ENCODE data around the gene ONECUT3. TPM values are rescaled to one million over a fixed set of nuclear protein-coding genes. Genes with fewer than 3 reads are reported as not detected.

ONECUT3 gene
- total and polyA plus RNA-seq, 3 donors from 2014 or later, result 0.13 to 0.39 (median 0.25) TPM

DNA sequence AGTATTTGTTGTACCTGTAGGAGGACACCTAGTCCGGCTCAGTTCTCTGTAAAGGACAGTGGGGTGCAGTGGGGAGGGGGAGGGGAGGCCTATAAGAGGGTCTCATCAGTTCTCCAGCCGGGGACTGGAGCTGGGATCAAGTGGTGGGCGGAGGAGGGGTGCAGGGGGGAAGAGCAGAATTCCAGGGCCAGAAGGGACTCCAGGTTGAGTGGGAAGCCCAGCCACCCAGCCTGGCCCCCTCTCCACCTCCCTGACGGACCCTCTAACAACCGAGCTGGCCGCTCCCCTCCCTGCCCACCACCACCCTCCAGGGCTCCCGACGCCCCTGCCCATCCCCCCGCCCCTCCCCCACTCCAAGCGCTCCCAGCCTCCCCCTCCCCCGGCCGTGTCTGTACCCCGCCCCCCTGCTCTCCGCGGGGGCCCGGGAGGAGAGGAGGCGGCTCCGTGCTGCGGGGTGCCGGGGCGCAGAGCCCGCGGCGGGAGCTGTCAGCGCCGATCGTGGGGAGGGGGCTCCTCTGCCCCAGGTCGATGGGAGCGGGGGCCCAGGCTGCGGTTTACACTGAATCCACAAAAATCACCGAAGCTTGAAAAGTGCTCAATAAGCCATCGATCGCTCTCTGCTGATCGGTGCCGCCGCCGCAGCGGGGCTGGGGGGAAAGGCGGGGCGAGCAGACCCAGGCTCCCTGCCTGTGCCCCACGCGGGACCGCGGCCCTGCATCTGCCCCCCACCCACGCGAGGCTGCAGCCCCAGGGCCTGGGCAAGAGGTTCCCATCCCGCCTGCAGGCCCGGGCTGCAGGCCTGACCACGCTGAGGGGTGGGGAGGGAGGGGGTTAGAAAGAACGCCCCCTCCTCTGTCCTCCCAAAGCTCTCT lies 34.6 kb upstream of the ONECUT3 start:
- Histone ChIP-seq H3K4me3 (peak overlapping the region in 1 of 2 donors; percentile 12), H3K36me3 (ENCODE audit: low read depth, missing control alignments) (no peaks in the 10 kb centered on the region), H3K9me3 (no peaks in the 10 kb centered on the region), H3K4me1 (no peaks in the 10 kb centered on the region), H3K27ac (no peak overlapping the region), H3K27me3 (no peaks in the 10 kb centered on the region)
- intact Hi-C loops (cut with DNase I; ENCODE audit: low total_unique reads), result no loop called here
- DNase-seq, result no peak
- TF ChIP-seq, protein P1, sequence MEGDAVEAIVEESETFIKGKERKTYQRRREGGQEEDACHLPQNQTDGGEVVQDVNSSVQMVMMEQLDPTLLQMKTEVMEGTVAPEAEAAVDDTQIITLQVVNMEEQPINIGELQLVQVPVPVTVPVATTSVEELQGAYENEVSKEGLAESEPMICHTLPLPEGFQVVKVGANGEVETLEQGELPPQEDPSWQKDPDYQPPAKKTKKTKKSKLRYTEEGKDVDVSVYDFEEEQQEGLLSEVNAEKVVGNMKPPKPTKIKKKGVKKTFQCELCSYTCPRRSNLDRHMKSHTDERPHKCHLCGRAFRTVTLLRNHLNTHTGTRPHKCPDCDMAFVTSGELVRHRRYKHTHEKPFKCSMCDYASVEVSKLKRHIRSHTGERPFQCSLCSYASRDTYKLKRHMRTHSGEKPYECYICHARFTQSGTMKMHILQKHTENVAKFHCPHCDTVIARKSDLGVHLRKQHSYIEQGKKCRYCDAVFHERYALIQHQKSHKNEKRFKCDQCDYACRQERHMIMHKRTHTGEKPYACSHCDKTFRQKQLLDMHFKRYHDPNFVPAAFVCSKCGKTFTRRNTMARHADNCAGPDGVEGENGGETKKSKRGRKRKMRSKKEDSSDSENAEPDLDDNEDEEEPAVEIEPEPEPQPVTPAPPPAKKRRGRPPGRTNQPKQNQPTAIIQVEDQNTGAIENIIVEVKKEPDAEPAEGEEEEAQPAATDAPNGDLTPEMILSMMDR (IDR thresholded peaks at IDR 0.05), result no peak
- no peak for TF ChIP-seq POLR2A (IDR thresholded peaks at IDR 0.05)
- 0 to 7% methylated on average over 3 to 35 of the region's 50 CpGs for WGBS, 2 donors

DNA sequence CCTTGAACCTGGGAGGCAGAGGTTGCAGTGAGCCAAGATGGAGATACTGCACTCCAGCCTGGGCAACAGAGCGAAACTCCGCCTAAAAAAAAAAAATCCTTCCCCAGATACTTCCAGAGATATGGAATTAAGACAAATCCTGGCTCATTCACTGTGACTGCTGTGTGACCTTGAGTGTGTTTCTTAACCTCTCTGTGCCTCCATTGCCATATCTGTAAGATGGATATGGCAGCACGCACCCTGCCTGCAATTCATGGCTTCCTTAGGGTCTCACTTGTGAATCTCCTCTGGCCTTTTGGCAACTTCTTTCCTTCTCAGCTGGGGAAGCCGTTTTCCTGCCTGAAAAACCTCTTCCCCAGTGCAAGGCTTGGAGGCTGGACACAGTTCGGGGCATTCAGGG lies 33.8 kb upstream of the ONECUT3 start:
- H3K27ac ChIP-seq, result no peak overlapping the region
- H3K36me3 ChIP-seq (ENCODE audit: low read depth, missing control alignments), result no peaks in the 10 kb centered on the region
- TF ChIP-seq, protein P1 (IDR thresholded peaks at IDR 0.05), result no peak
- TF ChIP-seq POLR2A (IDR thresholded peaks at IDR 0.05), result no peak
- H3K4me1 ChIP-seq, result no peaks in the 10 kb centered on the region
- no peaks in the 10 kb centered on the region for H3K27me3 ChIP-seq
- H3K9me3 ChIP-seq, result no peaks in the 10 kb centered on the region
- DNase-seq, result no peak
- no peak overlapping the region for H3K4me3 ChIP-seq
- intact Hi-C loops (cut with DNase I; ENCODE audit: low total_unique reads), result no loop called here
- 64 to 81% methylated on average over 5 of the region's 5 CpGs for WGBS, 2 donors

DNA sequence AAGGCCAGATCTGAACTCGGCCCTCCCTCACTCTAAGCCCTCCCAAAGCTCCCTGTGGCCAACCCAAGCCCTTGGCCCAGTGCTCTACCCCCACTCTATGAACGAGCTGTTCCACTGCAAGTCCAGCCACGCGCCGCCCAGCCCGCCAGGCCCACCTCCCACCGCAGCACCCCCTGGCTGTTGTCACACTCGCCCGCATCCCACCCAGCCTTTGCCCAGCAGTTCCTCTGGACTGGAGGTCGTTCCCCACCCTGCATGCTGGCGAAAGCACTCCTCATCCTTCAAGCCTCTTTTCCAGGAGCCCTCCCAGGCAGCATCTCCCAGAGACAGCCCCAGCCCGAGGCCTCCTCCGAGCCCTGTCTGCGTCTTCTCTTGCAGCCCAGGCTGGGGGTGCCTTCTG lies 33.1 kb upstream of the ONECUT3 start:
- no peaks in the 10 kb centered on the region for H3K9me3 ChIP-seq
- TF ChIP-seq, protein P1 (IDR thresholded peaks at IDR 0.05), result no peak
- TF ChIP-seq POLR2A (IDR thresholded peaks at IDR 0.05), result no peak
- H3K27me3 ChIP-seq, result no peaks in the 10 kb centered on the region
- H3K4me3 ChIP-seq, result no peak overlapping the region
- DNase-seq, result no peak
- H3K4me1 ChIP-seq, result no peaks in the 10 kb centered on the region
- H3K27ac ChIP-seq, result no peak overlapping the region
- intact Hi-C loops (cut with DNase I; ENCODE audit: low total_unique reads), result no loop called here
- 48 to 55% methylated on average over 10 to 14 of the region's 14 CpGs for WGBS, 2 donors
- no peaks in the 10 kb centered on the region for H3K36me3 ChIP-seq (ENCODE audit: low read depth, missing control alignments)

DNA sequence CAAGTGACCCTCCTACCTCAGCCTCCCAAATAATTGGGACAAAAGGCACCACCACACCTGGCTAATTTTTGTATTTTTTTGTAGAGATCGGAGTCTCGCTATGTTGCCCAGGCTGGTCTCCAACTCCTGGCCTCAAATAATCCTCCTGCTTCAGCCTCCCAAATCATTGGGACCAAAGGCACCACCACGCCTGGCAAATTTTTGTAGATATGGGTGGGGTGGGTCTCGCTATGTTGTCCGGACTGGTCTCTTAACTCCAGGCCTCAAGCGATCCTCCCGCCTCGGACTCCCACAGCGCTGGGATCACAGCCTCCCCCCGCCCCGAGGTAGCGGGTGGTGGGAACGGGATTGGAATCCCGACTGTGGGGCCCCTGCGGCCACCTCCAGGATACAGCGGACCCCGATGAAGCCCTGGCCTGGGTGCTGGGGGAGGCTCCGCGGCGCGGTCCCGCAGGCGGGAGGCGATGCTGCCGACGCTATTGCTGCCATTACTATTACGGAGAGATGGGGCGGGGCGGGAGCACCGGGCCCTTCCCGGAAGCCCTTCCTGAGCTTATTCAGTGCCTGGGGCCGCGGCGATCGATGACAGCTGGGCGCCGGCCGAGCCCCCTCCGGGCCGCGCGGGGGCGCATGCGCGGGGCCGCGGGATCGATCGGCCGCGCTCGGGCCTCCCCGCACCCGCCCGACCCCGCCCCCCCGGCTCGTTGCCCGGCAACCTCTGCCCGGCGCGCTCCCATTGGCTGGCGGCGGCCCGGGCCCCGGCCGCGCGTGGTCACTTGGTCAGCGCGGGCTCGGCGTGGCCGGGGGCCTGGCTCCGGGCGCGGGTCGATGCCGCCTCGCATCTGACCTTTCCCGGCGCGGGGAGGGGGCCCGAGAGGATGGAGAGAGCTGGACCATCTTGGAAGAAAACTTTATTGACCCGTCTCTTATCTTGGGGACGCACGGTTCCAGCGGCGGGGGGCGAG lies 27.9 kb upstream of the ONECUT3 start:
- Histone ChIP-seq H3K9me3 (no peaks in the 10 kb centered on the region), H3K4me1 (peaks cover 4% of the 10 kb centered on the region), H3K36me3 (ENCODE audit: low read depth, missing control alignments) (no peaks in the 10 kb centered on the region), H3K27ac (no peak overlapping the region), H3K27me3 (no peaks in the 10 kb centered on the region), H3K4me3 (peak overlapping the region; percentile 53 to 58)
- WGBS, 2 donors, result 6 to 34% methylated on average over 10 to 88 of the region's 90 CpGs
- intact Hi-C loops (cut with DNase I; ENCODE audit: low total_unique reads), result no loop called here
- DNase-seq, result peak; percentile 73
- TF ChIP-seq, protein P1 (IDR thresholded peaks at IDR 0.05), result peak in 1 of 3 experiments; percentile 19
- TF ChIP-seq POLR2A (IDR thresholded peaks at IDR 0.05), result no peak
